Measurements from ENCODE around the gene PTPRT.

Gene PTPRT

DNA sequence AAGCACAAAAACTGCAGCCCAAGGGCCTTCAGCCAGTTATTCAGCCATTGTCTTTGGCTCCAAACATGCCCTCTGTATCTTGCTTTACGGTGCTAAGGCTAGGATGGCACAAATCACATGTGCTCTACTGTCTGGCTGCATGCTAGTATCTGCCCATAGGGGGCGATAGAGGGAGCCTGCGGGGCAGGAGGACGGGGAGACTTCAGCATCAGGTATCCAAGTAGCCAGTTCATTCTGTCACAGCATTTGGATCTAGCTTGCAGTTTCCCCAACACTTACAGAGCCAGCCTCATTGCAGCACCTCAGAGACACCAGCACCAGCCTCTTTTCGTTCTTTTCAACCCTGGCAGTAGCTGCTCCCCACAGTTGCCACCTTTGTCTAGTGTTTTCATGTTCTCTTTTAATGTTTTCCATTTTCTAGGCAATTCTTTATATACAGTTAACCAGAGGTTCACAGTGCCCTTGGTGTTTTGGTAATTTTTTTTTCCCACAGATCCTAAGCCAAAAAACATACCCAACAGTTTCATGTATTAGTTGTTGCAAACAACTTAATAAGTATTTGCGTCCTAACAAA is 705.9 kb downstream of the PTPRT start:
- Histone ChIP-seq H3K27me3 (replicated peaks; ENCODE audit: insufficient read depth, low read length) (no peaks in the 10 kb centered on the region), H3K9ac (ENCODE audit: low read length) (no peak overlapping the region), H3K4me2 (ENCODE audit: low read depth, low read length) (no peak overlapping the region), H3K4me3 (ENCODE audit: low read length) (no peak overlapping the region), H3K9me2 (replicated peaks; ENCODE audit: insufficient read depth, low read length) (no peaks in the 10 kb centered on the region), H3K4me1 (ENCODE audit: low read length) (no peaks in the 10 kb centered on the region), H3K79me2 (ENCODE audit: low read length) (no peaks in the 10 kb centered on the region), H2AFZ (ENCODE audit: low read length) (no peak overlapping the region), H3K36me3 (replicated peaks; ENCODE audit: insufficient read depth, low read length) (no peaks in the 10 kb centered on the region), H4K20me1 (ENCODE audit: insufficient read depth, low read length) (no peaks in the 10 kb centered on the region), H3F3A (ENCODE audit: insufficient read depth, low read length) (no peaks in the 10 kb centered on the region), H3K27ac (ENCODE audit: low read length) (no peak overlapping the region), H3K9me3 (replicated peaks; ENCODE audit: insufficient read depth, low read length) (no peaks in the 10 kb centered on the region)
- peak; percentile 15 for DNase-seq
- TF ChIP-seq CTCF (IDR thresholded peaks at IDR 0.05; ENCODE audit: low read length) (peak; percentile 37), EZH2 (optimal IDR thresholded peaks at IDR 0.05; ENCODE audit: low read depth, low read length) (no peak)

GRCh38 chr20:42482808-42483207 is 706.9 kb downstream of the PTPRT start:
- H3K9me2 ChIP-seq (replicated peaks; ENCODE audit: insufficient read depth, low read length): no peaks in the 10 kb centered on the region
- H3K27ac ChIP-seq (ENCODE audit: low read length): no peak overlapping the region
- no peak for TF ChIP-seq CTCF (IDR thresholded peaks at IDR 0.05; ENCODE audit: low read length)
- no peak for TF ChIP-seq EZH2phosphoT487 (IDR thresholded peaks at IDR 0.05; ENCODE audit: low read length)
- TF ChIP-seq EZH2 (optimal IDR thresholded peaks at IDR 0.05; ENCODE audit: low read depth, low read length): no peak
- H3K9me3 ChIP-seq (replicated peaks; ENCODE audit: insufficient read depth, low read length): no peaks in the 10 kb centered on the region
- no peak overlapping the region for H3K9ac ChIP-seq (ENCODE audit: low read length)
- H3K4me2 ChIP-seq (ENCODE audit: low read depth, low read length): no peak overlapping the region
- no peaks in the 10 kb centered on the region for H3K27me3 ChIP-seq (replicated peaks; ENCODE audit: insufficient read depth, low read length)
- no peak overlapping the region for H3K4me3 ChIP-seq (ENCODE audit: low read length)
- DNase-seq: no peak
- H3F3A ChIP-seq (ENCODE audit: insufficient read depth, low read length): no peaks in the 10 kb centered on the region
- no peaks in the 10 kb centered on the region for H4K20me1 ChIP-seq (ENCODE audit: insufficient read depth, low read length)
- H3K79me2 ChIP-seq (ENCODE audit: low read length): no peaks in the 10 kb centered on the region
- no peaks in the 10 kb centered on the region for H3K36me3 ChIP-seq (replicated peaks; ENCODE audit: insufficient read depth, low read length)
- H3K4me1 ChIP-seq (ENCODE audit: low read length): no peaks in the 10 kb centered on the region
- H2AFZ ChIP-seq (ENCODE audit: low read length): no peak overlapping the region

- Histone ChIP-seq H3K4me3 (ENCODE audit: low read length) (no peak overlapping the region), H3K79me2 (ENCODE audit: low read length) (no peaks in the 10 kb centered on the region), H3K27me3 (replicated peaks; ENCODE audit: insufficient read depth, low read length) (no peaks in the 10 kb centered on the region), H2AFZ (ENCODE audit: low read length) (no peak overlapping the region), H3K4me2 (ENCODE audit: low read depth, low read length) (no peak overlapping the region), H3K9me2 (replicated peaks; ENCODE audit: insufficient read depth, low read length) (no peaks in the 10 kb centered on the region), H4K20me1 (ENCODE audit: insufficient read depth, low read length) (no peaks in the 10 kb centered on the region), H3K36me3 (replicated peaks; ENCODE audit: insufficient read depth, low read length) (no peaks in the 10 kb centered on the region), H3F3A (ENCODE audit: insufficient read depth, low read length) (no peaks in the 10 kb centered on the region), H3K9ac (ENCODE audit: low read length) (no peak overlapping the region), H3K9me3 (replicated peaks; ENCODE audit: insufficient read depth, low read length) (no peaks in the 10 kb centered on the region), H3K27ac (ENCODE audit: low read length) (no peak overlapping the region), H3K4me1 (ENCODE audit: low read length) (no peaks in the 10 kb centered on the region)
- TF ChIP-seq EZH2 (optimal IDR thresholded peaks at IDR 0.05; ENCODE audit: low read depth, low read length) (no peak), CTCF (IDR thresholded peaks at IDR 0.05; ENCODE audit: low read length) (no peak), EZH2phosphoT487 (IDR thresholded peaks at IDR 0.05; ENCODE audit: low read length) (no peak)
- DNase-seq: no peak
These were observed 713.9 kb downstream of the PTPRT start for GRCh38 chr20:42475773-42476172.

Measured in MM.1S (cell line).